Loucy (cell line): Measurements from ENCODE around the gene MRPS34.
"Not testable (repeated sequence)": the region's sequence is repeated elsewhere in the genome, so short reads cannot be mapped to it uniquely, and the experiment has no call there.

Experiments
- H2AFZ ChIP-seq: fragments of 200-600 bp; sonication (generic); 2 replicates; pipeline ENCODE4 v1.6.0; 2016; ENCODE audit warnings: antibody characterized with exemption, mild to moderate bottlenecking, low read length, moderate library complexity
- H3F3A ChIP-seq: fragments of 200-600 bp; 2 replicates; pipeline ENCODE4 v1.6.0; 2016; ENCODE audit warnings: antibody characterized with exemption, low read depth, mild to moderate bottlenecking
- H3K27me3 ChIP-seq: fragments of 200-600 bp; sonication (generic); 2 replicates; pipeline ENCODE4 v1.6.1; 2014; ENCODE audit warnings: low read length, mild to moderate bottlenecking; ENCODE audit not compliant: insufficient read depth, poor library complexity, severe bottlenecking
- H3K36me3 ChIP-seq: fragments of 200-600 bp; sonication (generic); 2 replicates; pipeline ENCODE4 v1.6.1; 2016; ENCODE audit warnings: low read length; ENCODE audit not compliant: insufficient read depth
- H3K4me1 ChIP-seq: fragments of 200-600 bp; sonication (generic); 2 replicates; pipeline ENCODE4 v1.5.1; 2014; ENCODE audit warnings: low read length, mild to moderate bottlenecking; ENCODE audit not compliant: insufficient read depth, poor library complexity, severe bottlenecking
- H3K4me2 ChIP-seq: fragments of 200-600 bp; sonication (generic); 2 replicates; pipeline ENCODE4 v1.6.0; 2014; ENCODE audit warnings: antibody characterized with exemption, low read length, low read depth, mild to moderate bottlenecking; ENCODE audit not compliant: poor library complexity, severe bottlenecking
- H3K4me3 ChIP-seq: fragments of 200-600 bp; sonication (generic); 2 replicates; pipeline ENCODE4 v1.5.1; 2014; ENCODE audit warnings: low read length, mild to moderate bottlenecking, mixed read lengths; ENCODE audit not compliant: poor library complexity, severe bottlenecking
- H3K79me2 ChIP-seq: fragments of 200-600 bp; sonication (generic); 2 replicates; pipeline ENCODE4 v1.6.1; 2014; ENCODE audit warnings: low read length; ENCODE audit not compliant: insufficient read depth
- H3K9ac ChIP-seq: fragments of 200-600 bp; sonication (generic); 2 replicates; pipeline ENCODE4 v1.6.0; 2014; ENCODE audit warnings: mild to moderate bottlenecking, low read depth, low read length, moderate library complexity; ENCODE audit not compliant: poor library complexity, severe bottlenecking
- H3K9me2 ChIP-seq: fragments of 200-600 bp; sonication (generic); replicated peaks from 2 replicates; pipeline ENCODE4 v1.6.1; 2016; ENCODE audit warnings: low read depth, low read length, mixed read lengths
- H3K9me3 ChIP-seq: fragments of 200-600 bp; sonication (generic); 2 replicates; pipeline ENCODE4 v1.6.1; 2014; ENCODE audit warnings: mild to moderate bottlenecking, antibody characterized with exemption, low read length, low read depth; ENCODE audit not compliant: insufficient read depth
- H4K20me1 ChIP-seq: fragments of 200-600 bp; sonication (generic); 2 replicates; pipeline ENCODE4 v1.6.0; 2014; ENCODE audit warnings: antibody characterized with exemption, low read length, mild to moderate bottlenecking; ENCODE audit not compliant: insufficient read depth, poor library complexity, severe bottlenecking
- CTCF ChIP-seq: fragments of 200-600 bp; sonication (generic); conservative IDR thresholded peaks from 2 replicates; pipeline ENCODE4 v1.5.1; 2014; ENCODE audit warnings: mild to moderate bottlenecking, antibody characterized with exemption, low read length
- EZH2phosphoT487 ChIP-seq: fragments of 200-600 bp; IDR thresholded peaks from 2 replicates; pipeline ENCODE4 v1.6.1; 2018; ENCODE audit warnings: antibody characterized with exemption, mild to moderate bottlenecking, moderate library complexity, borderline replicate concordance

Gene MRPS34

GRCh38 chr16:1808691-1809090, 35.8 kb upstream of the MRPS34 start:
- H3K9me2 ChIP-seq, result no peaks in the 10 kb centered on the region
- H3K9ac ChIP-seq, result no peak overlapping the region
- no peaks in the 10 kb centered on the region for H3F3A ChIP-seq
- no peaks in the 10 kb centered on the region for H3K36me3 ChIP-seq
- no peaks in the 10 kb centered on the region for H3K9me3 ChIP-seq
- no peaks in the 10 kb centered on the region for H3K27me3 ChIP-seq
- H3K4me3 ChIP-seq, result no peak overlapping the region
- H3K79me2 ChIP-seq, result no peaks in the 10 kb centered on the region
- no peaks in the 10 kb centered on the region for H3K4me1 ChIP-seq
- TF ChIP-seq CTCF (no peak), EZH2phosphoT487 (no peak)
- no peaks in the 10 kb centered on the region for H4K20me1 ChIP-seq
- H3K4me2 ChIP-seq, result no peak overlapping the region
- no peak overlapping the region for H2AFZ ChIP-seq

- H3K9ac ChIP-seq, result no peak overlapping the region
- H3K9me2 ChIP-seq, result no peaks in the 10 kb centered on the region
- H3K36me3 ChIP-seq, result no peaks in the 10 kb centered on the region
- no peaks in the 10 kb centered on the region for H3K79me2 ChIP-seq
- H2AFZ ChIP-seq, result no peak overlapping the region
- no peaks in the 10 kb centered on the region for H3K4me1 ChIP-seq
- H3K9me3 ChIP-seq, result no peaks in the 10 kb centered on the region
- no peaks in the 10 kb centered on the region for H4K20me1 ChIP-seq
- H3K4me3 ChIP-seq, result no peak overlapping the region
- TF ChIP-seq CTCF (no peak), EZH2phosphoT487 (no peak)
- no peaks in the 10 kb centered on the region for H3K27me3 ChIP-seq
- no peaks in the 10 kb centered on the region for H3F3A ChIP-seq
- no peak overlapping the region for H3K4me2 ChIP-seq
These were observed 34.7 kb upstream of the MRPS34 start for GRCh38 chr16:1807626-1808025.

- no peak overlapping the region for H3K4me2 ChIP-seq
- H3K9me2 ChIP-seq, result no peaks in the 10 kb centered on the region
- H3F3A ChIP-seq, result no peaks in the 10 kb centered on the region
- no peaks in the 10 kb centered on the region for H3K79me2 ChIP-seq
- H2AFZ ChIP-seq, result no peak overlapping the region
- H3K9me3 ChIP-seq, result no peaks in the 10 kb centered on the region
- no peak overlapping the region for H3K9ac ChIP-seq
- TF ChIP-seq EZH2phosphoT487 (no peak), CTCF (no peak)
- H3K36me3 ChIP-seq, result no peaks in the 10 kb centered on the region
- H3K27me3 ChIP-seq, result no peaks in the 10 kb centered on the region
- H4K20me1 ChIP-seq, result no peaks in the 10 kb centered on the region
- H3K4me1 ChIP-seq, result no peaks in the 10 kb centered on the region
- no peak overlapping the region for H3K4me3 ChIP-seq
These were observed 27.8 kb upstream of the MRPS34 start for GRCh38 chr16:1800701-1801100.

- H3K79me2 ChIP-seq, H3K9ac ChIP-seq, H3K4me3 ChIP-seq, H3K4me1 ChIP-seq, H3K9me2 ChIP-seq, H3K27me3 ChIP-seq, H4K20me1 ChIP-seq, H3F3A ChIP-seq, H3K9me3 ChIP-seq, H2AFZ ChIP-seq, H3K4me2 ChIP-seq, H3K36me3 ChIP-seq: not testable (repeated sequence)
These were observed 26.3 kb upstream of the MRPS34 start for GRCh38 chr16:1799263-1799662.
